HG03354 (cell line): ENCODE measurements around the gene STAP2.

Experiments used
- ATAC-seq: cut with Tn5 transposase; IDR thresholded peaks from one replicate; pipeline ENCODE4 v1.9.1; 2021; ENCODE audit warnings: mild to moderate bottlenecking; ENCODE audit not compliant: unreplicated experiment, poor library complexity, severe bottlenecking

Gene STAP2

DNA sequence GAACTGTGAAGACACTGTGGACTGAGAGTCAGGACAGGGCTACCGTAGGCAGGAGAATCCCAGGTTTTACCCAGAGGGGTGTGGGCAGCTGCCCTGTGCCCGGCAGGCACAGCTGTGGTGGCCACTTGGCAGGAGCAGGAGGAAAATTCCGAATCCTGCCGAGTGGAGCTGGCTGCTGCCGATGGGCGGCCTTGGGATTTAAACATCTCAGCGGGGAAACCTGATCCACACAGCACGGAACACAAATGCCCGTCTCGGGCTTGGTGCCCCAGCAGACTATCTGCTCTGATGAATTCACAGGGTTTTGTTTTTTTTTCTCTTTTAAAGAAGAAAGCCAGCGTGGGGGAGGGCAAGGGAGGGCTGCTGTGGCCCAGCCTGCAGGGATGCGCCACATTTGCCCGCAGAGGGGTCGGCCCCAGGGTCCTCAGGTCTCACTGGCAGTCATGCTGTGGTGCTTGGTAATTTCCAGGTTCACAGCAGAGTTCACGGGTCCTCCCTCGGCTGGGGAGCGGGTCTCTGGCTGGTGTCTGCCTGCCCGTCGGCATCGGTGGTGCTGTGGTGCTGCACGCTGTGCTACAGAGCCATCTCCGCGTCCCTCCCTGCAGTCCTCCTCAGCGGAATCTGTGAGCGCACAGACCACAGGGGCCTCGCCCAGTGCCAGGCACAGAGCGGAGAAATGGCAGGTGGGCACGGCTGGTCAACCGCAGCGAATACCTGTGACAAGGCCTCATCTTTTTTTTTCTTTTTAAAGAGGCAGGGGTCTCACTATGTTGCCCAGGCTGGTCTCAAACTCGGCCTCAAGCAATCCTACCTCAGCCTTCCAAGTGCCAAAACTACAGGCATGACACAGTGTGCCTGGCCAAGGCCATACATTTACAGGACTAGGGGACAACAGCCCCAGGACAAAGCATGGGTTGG is 32.9 kb upstream of the STAP2 start:
- no peak for ATAC-seq

DNA sequence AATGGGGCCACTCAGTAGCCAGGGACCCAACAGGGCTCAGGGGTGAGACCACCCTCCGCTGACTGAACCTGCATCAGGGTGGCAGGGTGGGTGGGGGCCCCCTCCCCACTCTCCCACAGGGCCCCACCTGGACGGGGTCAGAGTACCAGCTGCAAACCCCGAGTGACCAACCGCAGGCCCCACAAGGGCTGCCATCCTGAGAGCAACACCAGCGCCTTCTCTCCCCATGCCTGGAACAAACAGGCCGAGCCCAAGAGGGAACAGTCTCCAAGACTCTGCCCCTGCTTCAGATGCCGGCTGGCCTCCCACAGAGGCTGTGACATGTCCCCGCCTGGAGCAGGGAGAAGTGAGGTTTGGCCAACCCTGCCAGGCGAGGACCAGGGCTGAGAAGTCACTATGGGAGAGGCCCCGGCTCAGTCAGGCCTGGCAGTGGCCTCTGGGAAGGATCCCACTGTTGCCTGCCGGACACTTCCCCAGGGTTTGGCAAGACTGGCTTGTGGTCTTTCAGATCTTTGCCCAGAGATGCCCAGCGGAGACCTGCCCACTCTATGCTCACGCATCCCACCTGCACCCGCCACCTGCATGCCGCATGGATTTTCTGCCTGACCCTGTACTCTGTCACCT is 31.9 kb upstream of the STAP2 start:
- ATAC-seq: no peak

DNA sequence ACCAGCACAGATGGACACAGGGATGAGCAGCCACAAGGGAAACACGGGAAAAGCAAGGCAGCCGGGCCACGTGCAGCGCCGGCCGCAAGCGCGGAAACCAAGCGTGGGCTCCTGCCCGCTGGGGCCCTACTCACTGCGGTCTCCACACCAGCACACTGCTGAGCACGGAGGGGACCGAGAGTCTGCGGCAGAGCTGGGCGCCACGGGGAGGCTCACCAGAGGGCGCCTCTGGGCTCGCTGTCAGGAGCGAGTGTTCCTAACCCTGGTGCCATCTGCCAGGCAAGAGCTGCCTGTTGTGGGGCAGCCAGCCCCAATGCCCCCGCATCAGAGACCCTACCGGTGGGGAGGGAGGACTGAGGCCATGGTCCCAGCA is 31.2 kb upstream of the STAP2 start:
- ATAC-seq: peak; percentile 38

DNA sequence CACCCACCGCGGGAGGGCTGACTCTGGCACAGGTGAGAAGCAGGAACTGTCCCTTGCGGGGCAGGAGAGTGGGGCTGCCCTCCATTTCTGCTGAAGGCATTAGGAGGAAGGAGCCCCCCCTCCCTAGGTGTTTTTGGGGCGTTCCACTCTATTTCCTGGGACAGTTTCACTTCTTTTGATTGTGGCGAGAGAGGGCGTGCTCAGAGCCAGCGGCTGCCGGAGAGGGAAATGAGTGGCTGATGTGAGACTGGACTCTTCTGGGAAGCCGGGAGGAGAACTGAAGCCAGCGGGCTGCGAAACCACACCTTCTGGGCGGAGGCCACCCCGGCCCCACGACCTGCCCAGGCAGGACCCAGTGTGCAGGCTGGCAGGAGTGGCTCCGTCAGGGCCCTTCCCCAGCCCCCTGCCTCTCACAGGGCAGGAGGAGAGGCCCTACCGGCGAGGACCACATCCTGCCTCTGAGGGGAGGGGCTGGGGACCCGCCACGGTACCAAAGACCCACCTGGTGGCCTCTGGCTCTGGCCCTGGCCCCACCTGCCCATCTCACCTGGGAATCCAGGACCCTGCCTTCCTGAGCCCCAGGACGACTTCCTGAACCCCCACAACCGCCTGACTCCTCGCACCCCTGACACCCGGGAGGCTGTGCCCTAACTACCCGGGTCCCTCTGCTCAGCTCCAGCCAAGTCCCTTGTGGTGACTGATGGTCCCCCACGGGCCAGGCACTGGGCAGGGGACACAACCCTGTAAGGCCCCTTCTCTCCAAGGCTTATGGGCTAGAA is 30.7 kb upstream of the STAP2 start:
- peak; percentile 51 for ATAC-seq

DNA sequence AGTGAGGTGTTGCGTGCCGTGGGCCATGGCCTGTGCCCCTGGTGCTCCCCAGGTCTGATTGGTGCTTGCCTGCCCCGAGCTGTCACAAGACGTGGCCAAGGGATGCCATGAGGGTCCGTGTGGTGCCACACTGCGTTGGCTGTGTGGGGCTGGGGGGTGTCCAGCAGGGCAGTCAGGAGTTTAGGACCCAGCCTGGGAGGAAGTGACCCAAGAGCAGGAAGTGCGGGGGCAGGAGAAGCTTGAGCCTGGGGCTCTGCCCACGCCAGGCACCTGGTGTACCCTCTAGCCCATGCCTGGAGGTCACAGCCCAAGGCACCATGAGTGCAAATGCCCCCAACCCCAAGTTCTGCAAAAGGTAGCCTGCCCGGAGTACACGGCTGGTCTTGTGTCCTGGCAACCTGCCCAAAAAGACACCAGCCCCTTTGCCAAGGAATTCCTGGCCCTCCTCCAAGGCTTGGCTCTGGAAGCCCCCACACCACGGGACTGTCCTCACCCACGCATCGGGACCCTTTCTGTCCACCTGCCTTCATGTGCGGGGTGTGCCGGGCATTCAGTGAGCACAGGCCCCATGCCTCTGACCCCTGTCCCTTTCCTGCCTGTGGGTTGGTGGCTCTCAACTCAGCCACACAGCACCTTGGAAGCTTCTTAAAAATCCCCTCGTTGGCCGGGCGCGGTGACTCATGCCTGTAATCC is 29.6 kb upstream of the STAP2 start:
- ATAC-seq: no peak

DNA sequence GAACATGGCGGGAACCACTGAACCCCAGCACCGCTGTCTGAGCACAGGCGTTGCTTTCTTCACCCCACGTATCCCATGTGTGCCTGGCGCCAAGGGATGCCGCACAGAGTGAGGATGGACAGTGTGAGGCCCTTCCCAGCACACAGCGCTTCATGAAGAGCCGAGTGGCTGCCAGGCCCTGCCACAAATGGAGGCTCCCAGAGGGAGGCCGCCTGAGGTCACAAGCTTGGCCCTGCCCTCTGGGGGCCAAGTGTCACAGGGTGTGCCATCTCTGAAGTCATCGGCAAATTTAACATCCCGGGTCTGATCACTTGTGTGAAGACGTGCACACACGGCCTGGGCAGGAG is 29.1 kb upstream of the STAP2 start:
- no peak for ATAC-seq

DNA sequence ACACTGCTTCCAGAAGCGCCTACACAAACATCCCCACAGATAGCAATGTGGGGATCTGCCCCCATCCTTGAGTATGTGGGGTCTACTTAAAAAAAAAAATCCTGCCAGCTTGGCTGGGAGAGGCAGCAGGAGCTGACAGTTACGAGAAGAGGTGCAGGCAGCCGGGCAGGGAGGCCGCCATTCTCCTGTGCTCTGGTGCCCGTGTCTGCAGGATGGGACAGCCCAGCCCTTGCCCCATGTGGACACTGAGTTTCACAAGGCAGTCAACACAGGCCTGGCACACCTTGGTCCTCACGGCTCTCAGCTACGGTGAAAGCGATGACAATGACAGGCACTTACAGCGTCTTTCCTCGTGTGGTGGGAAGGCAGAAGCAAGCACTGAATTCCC is 28.7 kb upstream of the STAP2 start:
- ATAC-seq: no peak

DNA sequence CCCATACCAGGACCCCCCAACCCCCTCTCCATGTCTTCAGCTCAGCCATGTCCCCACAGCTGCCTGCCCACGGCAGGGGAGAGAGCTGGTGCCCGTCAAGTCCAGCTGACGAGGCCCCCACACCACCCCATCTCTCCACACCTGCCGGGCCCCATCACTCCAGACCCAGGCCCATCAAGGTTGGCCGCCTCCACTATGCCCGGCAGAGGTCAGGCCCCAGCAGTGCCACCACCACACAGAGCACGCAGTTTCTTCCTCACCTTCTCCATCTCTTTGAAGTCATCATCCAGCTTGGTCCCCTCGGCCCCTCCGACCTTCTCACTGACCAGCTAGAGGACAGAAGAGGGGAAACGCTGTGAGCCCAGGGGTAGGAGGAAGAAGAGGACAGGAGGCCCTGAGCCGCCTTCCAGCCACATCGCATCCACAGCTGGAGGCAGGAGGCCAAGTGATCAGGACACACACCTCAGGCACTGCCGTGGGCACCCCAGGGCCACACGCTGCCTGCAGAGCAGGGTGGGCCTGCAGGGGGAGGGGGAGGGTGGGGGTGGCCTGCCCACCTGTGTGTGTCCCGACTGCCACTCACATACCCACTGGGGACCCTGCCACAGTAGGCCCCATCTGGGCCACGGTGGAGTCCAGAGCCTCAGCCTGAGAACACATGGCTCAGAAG is 28.2 kb upstream of the STAP2 start:
- ATAC-seq: no peak

DNA sequence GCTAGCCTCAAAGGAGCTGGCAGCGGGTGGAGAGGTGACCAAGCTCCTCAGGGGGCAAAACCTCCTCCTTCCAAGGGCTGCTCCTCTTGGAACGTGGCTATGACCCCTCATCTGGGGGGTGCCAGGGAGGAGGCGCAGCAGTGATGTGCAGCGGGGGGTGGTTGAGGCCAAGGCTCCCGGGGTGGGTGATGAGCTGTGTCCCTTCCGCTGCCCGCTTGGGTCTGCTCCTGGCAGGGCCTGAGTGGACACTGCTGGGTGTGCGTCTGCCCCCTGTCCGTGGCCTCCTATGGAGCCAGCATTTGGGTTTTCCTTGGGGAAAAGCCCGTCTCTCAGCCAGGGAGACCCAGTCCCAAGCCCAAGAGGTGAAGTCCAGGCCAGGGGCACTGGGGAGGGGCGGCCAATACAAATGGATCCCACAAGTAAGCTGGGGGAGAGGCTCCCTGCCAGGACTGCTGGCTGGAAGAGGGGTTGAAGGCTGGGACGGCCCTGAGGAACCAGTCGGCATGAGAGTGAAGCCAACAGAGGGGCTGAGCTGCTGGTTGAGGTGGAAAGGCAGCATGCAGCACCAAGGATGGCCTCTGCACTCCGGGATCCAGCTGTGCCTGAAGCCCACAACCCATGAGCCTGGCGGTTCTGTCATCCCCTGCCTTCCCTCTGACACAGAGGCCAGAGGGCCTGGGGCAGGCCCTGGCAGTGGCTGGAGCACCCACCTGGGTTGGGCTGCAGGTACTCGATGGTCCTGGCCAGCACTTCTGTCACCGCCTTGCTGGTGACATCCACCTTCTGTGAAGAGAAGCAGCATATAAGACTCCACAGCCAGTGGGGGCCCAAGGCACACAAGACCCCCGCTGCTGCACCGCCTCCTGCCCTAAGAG is 27.4 kb upstream of the STAP2 start:
- ATAC-seq: no peak

DNA sequence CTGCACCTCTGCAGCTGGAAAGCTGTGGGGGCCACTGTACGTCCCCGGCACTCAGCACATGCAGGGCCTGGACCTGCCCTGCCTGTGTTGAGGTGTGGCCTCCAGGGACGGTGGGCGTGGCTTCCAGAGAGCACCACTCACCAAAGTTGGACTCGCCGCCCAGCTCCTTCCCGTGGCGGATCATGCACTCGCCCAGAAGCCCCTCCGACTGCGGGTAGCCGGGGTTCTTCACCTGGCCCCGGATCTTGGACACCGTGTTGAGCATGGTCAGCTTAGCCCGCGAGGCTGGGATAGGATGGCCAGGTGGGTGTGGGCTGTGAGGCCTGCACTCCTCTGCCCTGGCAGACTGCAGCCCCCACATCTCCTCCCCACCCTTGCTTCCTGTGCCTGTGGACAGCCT is 26.7 kb upstream of the STAP2 start:
- no peak for ATAC-seq

DNA sequence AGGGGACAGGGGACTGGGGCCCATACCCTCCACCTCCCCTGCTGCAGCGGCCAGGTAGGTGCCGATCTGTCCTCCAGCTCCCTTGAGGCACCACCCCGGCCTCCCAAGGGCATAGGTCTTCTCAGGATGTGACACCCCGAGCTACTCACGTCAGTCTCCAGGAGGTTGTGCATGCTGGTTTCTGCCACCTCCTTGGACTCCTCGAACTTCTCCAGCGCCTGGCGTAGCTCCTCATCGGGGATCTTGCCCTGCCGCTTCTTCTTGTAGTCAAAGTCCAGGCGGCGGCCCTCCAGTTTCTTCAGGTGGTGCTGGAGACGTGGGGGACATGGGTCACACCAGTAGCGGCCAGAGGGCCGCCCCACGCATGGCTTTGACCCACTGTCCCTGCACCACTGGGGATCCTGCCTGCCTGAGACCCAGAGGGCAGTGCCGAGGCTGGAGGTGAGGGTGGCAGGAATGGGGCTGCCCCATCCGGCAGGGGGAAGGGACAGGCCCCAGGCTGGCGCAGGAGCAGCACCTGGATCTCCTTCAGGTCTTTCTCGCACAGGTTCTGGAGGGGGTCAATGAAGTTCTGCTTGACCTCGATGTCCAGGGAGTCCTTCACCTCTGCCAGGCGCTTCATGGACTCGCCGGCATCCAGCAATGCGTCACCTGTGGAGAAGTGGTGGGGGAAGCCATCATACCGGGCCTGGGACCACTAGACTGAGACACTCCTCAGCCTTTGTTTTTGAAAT is 25.1 kb upstream of the STAP2 start:
- ATAC-seq: no peak

DNA sequence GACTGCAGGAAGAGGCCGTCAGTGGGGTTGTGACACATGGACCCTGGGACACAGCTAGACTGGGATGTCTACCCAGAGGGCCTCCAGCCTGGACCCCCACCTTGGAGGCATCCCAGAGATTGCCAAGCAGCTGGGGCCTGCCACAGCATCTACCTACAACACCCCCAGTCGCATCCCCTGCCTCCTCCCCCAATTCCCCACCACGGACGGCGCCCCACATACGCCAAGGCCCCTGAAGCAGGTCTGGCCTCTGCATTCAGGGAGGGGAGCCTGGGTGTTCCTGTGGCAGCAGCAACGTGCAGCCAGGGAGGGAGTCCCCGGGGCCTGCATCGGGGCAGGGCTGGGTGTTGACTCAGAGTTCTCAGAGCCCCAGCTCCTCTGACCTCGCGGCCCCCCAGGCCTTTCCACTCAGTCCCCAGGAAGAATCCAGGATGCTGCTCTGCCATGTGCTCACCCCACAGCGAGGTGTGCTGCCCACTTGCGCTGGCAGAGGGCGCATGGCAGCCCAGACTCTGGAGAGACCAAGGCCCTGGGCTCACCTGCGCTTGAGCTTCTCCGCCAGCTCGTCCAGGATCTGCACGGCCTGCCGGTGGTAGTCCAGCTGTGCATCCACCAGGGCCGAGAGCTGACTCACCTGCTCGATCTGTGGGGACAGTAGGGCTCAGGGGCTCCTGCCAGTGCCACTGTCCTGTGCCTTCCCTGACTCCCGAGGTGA is 24.4 kb upstream of the STAP2 start:
- no peak for ATAC-seq

DNA sequence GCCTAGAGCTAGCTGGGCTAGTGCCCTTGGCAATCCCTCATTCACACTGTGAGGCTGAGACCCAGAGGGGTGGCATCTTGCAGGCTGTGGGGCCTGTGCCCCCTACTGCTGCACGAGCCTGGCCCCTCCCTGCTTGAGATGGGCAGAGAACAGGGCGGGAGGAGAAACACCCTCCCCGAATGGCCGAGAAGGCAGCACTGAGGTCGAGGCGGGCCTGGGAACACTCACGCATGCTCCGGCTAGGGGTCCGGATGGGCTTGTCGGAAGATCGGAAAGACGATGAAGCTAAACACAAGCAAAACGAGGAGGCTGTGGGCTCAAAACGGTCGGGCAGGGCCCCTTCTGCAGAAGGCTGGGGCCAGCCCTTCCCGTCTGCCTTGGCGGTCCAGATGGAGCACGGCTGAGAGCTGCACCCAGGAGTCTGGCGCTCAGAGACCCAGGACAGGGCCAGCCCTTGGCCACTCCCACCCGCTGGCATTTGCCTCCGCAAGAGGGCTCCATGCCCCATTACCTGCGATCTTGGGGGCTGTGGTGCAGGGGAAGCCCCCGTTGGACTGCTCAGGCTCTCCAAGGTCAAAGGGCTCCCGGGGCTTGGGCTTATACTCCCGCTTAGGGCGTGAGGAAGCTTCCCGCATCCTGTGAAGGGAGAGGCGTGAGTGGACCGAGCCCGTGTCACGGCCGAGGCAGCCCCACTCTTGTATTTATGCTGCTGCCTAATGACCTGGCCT is 23.6 kb upstream of the STAP2 start:
- ATAC-seq: no peak

DNA sequence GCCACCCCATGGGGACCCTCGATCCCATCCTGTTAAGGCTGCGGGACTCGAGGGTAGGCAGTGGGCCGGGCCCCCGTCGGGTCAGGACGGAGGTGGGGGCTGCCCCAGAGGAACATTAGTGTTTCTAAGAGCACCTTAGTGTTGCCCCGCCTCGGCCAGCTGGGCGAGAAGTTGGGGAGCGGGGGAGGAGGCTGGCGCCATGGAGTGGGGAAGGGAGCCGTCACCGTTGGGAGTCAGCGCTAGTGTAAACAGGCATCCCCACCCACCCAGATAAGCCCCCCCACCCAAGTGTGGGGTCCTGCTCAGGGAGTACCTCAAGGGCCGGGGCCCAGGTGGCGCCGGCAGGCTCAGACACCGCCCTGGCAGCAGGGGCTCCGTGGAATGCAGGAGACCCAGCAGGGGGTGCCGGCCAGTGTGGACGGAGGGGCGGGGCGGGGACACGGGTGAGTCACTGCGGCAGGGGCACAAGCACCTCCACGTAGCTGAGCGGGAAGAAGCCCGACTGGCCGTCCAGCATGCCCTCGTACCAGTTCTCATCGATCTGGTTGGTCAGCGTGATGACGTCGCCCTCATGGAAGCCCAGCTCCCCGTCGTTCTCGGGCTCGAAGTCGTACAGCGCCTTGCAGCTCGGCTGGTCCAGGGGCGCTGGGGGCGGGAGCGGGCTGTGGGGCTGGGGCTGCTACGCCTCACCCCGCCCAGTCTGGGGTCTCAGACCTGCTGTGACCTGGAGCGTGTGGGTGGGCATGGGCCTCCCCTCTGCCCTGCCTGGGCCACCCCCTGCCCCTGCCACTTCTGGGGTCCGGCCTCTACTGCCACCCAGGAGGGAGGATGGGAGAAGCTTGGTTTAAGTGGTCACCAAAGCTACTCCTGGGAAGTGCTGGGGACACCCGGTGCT is 22.8 kb upstream of the STAP2 start:
- ATAC-seq: no peak

DNA sequence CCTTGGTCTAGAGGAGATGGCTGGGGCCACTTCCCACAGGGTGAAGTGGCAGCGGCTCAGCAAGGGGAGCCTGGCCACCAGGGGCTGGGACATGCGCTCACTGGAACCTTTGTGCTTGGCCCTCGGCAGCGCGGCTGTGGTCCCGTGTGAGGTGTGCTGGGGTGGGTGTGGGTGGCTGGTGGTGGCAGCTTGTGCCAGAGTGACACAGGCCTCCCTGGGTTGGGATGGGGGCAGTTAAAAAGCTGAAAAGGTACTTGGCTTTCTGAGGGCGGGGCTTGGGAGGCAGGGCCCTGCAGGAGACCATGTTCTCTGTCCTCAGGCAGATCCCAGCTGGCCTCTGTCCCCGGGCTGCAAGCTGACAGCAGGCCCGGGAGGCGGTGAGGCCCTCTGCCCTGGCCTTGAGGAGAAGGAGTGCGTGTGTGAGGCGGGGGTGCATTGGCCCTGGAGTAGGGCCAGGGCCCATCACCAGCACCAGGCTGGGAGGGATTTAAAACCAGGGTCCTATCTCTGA is 22.1 kb upstream of the STAP2 start:
- no peak for ATAC-seq

DNA sequence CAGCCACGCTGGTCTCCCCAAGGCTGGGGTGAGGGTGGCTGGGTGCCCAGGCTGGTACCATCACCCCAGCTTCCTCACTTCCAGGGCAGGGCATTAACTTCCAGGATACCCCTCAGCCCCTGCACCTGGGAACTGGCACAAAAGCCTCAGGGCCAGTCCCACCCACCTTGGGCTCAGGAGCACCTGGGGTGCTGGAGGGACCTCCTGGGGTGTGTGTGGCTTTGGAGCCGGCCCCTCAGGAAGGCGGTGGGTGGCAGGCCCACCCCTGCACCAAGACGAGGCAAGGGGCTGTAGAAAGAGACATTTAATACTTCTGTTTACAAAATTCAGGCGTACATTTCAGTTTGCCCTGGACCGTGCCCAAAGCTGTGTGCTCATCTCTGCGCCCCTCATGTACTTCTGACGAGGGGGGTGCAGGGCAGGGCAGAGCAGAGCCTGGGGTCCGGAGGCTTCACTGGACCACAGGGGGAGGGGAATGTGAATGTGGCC is 21.5 kb upstream of the STAP2 start:
- ATAC-seq: no peak
